Gastroesophageal sphincter (tissue), 4 donors: Measurements from ENCODE around the gene RBM19. TPM values are rescaled to one million over a fixed set of nuclear protein-coding genes. Genes with fewer than 3 reads are reported as not detected.

Experiments
- ATAC-seq: fragments of 150-250 bp; one replicate; pipeline ENCODE4 v1.9.1; 2016; ENCODE audit warnings: mild to moderate bottlenecking, moderate library complexity
- H3K27ac ChIP-seq, 4 donors: fragments of 200-600 bp; sonication (generic) in 3 of 4; 1 replicate in 3 of 4; 2 replicates in 1 of 4; pipeline ENCODE4 v1.5.1; 2016 to 2019
- H3K27me3 ChIP-seq: fragments of 200-600 bp; sonication (generic); one replicate; pipeline ENCODE4 v1.5.1; 2019
- H3K36me3 ChIP-seq, 2 donors: fragments of 200-600 bp; sonication (generic); one replicate each; pipeline ENCODE4 v1.5.1; 2019; ENCODE audit warnings: control low read depth in 1 of 2
- H3K4me1 ChIP-seq, 3 donors: fragments of 200-600 bp; sonication (generic); 1 replicate in 2 of 3; 2 replicates in 1 of 3; pipeline ENCODE4 v1.5.1; 2016 to 2019; ENCODE audit warnings: control low read depth in 2 of 3
- H3K4me3 ChIP-seq, 2 donors: fragments of 200-600 bp; sonication (generic); one replicate each; pipeline ENCODE4 v1.5.1; 2019; ENCODE audit warnings: mild to moderate bottlenecking in 1 of 2, moderate library complexity in 1 of 2
- H3K9me3 ChIP-seq, 3 donors: fragments of 200-600 bp; sonication (generic); one replicate each; pipeline ENCODE4 v1.5.1; 2017 to 2019; ENCODE audit warnings: control low read depth in 2 of 3
- EP300 ChIP-seq: sonication (generic); formaldehyde crosslinking; IDR thresholded peaks from one replicate; pipeline ENCODE4 v1.6.1; 2017; ENCODE audit warnings: antibody characterized with exemption, mild to moderate bottlenecking
- POLR2A ChIP-seq, 2 donors: fragments of 450-650 bp; IDR thresholded peaks; one replicate each; pipeline ENCODE4 v1.6.1; 2017; ENCODE audit warnings: antibody characterized with exemption in 2 of 2, mild to moderate bottlenecking in 2 of 2, moderate library complexity in 1 of 2
- POLR2AphosphoS5 ChIP-seq: sonication (generic); formaldehyde crosslinking; IDR thresholded peaks from one replicate; pipeline ENCODE4 v1.6.1; 2017; ENCODE audit warnings: antibody characterized with exemption
- WGBS, 2 donors: methylation state at CpG; one replicate each; pipeline ENCODE4 v1.1.5; 2018; ENCODE audit warnings: low coverage in 1 of 2; 5-methylcytosine and 5-hydroxymethylcytosine counted together
- total RNA-seq, 4 donors: library from RNA; depleted of rRNA; stranded (reverse); fragments of >200 nt; gene quantifications; one replicate each; pipeline ENCODE4 v1.1.0, GENCODE V29; 2016
- TF ChIP-seq, protein P1 (sequence below), 4 experiments: fragments of 200-600 bp in 2 of 4; fragments of 450-650 bp in 2 of 4; sonication (generic) in 1 of 4; IDR thresholded peaks; one replicate each; pipeline ENCODE4 v1.5.1; 2017 to 2019; ENCODE audit warnings: antibody characterized with exemption in 4 of 4, mild to moderate bottlenecking in 2 of 4, moderate library complexity in 2 of 4

The RBM19 gene
- total RNA-seq, 4 donors from 2014 or later: 24.5 to 45.3 (median 33.9) TPM

DNA sequence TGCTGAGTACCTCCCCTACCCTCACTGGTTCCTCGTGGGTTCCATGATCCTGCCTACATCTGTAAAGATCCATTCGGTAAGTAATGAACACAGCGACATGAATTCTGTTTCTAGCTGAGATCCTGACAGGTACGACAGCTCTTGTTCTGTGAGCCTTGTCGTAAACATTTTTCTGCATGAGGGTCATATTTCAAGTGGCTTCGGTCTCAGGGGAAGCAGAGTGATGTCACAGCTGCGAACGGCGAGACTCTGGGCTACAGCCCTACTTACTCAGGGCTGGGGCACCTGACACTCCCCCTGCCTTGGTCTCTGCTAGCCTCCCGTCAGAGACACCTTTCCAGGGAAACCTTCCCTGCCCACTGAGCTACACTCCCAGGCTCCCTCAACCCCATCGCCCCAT lies 85.8 kb downstream of the RBM19 start:
- no peak for ATAC-seq
- TF ChIP-seq EP300 (no peak), POLR2A (IDR thresholded peaks at IDR 0.05) (no peak)
- TF ChIP-seq, protein P1, sequence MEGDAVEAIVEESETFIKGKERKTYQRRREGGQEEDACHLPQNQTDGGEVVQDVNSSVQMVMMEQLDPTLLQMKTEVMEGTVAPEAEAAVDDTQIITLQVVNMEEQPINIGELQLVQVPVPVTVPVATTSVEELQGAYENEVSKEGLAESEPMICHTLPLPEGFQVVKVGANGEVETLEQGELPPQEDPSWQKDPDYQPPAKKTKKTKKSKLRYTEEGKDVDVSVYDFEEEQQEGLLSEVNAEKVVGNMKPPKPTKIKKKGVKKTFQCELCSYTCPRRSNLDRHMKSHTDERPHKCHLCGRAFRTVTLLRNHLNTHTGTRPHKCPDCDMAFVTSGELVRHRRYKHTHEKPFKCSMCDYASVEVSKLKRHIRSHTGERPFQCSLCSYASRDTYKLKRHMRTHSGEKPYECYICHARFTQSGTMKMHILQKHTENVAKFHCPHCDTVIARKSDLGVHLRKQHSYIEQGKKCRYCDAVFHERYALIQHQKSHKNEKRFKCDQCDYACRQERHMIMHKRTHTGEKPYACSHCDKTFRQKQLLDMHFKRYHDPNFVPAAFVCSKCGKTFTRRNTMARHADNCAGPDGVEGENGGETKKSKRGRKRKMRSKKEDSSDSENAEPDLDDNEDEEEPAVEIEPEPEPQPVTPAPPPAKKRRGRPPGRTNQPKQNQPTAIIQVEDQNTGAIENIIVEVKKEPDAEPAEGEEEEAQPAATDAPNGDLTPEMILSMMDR (IDR thresholded peaks at IDR 0.05): no peak
- H3K27ac ChIP-seq: no peak overlapping the region
- WGBS, 2 donors: 87% methylated on average over 5 to 7 of the region's 11 CpGs
- peaks cover 0 to 56% of the 10 kb centered on the region in 2 donors for H3K36me3 ChIP-seq
- no peaks in the 10 kb centered on the region for H3K9me3 ChIP-seq
- no peak overlapping the region for H3K4me3 ChIP-seq
- no peaks in the 10 kb centered on the region for H3K4me1 ChIP-seq
- no peaks in the 10 kb centered on the region for H3K27me3 ChIP-seq

- WGBS, 2 donors: 83% methylated on average over 2 of the region's 3 CpGs; no CpG with 5 or more reads in 1 of the 2 donors
- no peaks in the 10 kb centered on the region for H3K9me3 ChIP-seq
- no peak overlapping the region for H3K4me3 ChIP-seq
- H3K27ac ChIP-seq: no peak overlapping the region
- TF ChIP-seq POLR2A (IDR thresholded peaks at IDR 0.05): no peak
- TF ChIP-seq, protein P1 (IDR thresholded peaks at IDR 0.05): no peak
- TF ChIP-seq EP300: no peak
- no peak for TF ChIP-seq POLR2AphosphoS5
- no peaks in the 10 kb centered on the region for H3K27me3 ChIP-seq
- ATAC-seq: no peak
- no peaks in the 10 kb centered on the region for H3K4me1 ChIP-seq
- H3K36me3 ChIP-seq: peaks cover 0 to 57% of the 10 kb centered on the region in 2 donors
Observed at GRCh38 chr12:113879658-113880057, 86.5 kb downstream of the RBM19 start.

- no peak for ATAC-seq
- no peaks in the 10 kb centered on the region for H3K27me3 ChIP-seq
- TF ChIP-seq POLR2A (IDR thresholded peaks at IDR 0.05) (no peak), POLR2AphosphoS5 (no peak), EP300 (no peak)
- TF ChIP-seq, protein P1 (IDR thresholded peaks at IDR 0.05): no peak
- WGBS, 2 donors: 94 to 100% methylated on average over 2 to 4 of the region's 5 CpGs
- H3K27ac ChIP-seq: no peak overlapping the region
- no peaks in the 10 kb centered on the region for H3K4me1 ChIP-seq
- no peaks in the 10 kb centered on the region for H3K9me3 ChIP-seq
- H3K36me3 ChIP-seq: peaks cover 0 to 54% of the 10 kb centered on the region in 2 donors
- H3K4me3 ChIP-seq: no peak overlapping the region
Observed at GRCh38 chr12:113877607-113878006, 88.5 kb downstream of the RBM19 start.

GRCh38 chr12:113876160-113876559 lies 90.0 kb downstream of the RBM19 start:
- Histone ChIP-seq H3K4me1 (no peaks in the 10 kb centered on the region), H3K9me3 (no peaks in the 10 kb centered on the region), H3K4me3 (no peak overlapping the region), H3K27ac (no peak overlapping the region), H3K36me3 (peaks cover 0 to 45% of the 10 kb centered on the region in 2 donors), H3K27me3 (no peaks in the 10 kb centered on the region)
- TF ChIP-seq, protein P1 (IDR thresholded peaks at IDR 0.05): no peak
- TF ChIP-seq EP300 (no peak), POLR2AphosphoS5 (no peak), POLR2A (IDR thresholded peaks at IDR 0.05) (no peak)
- WGBS, 2 donors: 90 to 100% methylated on average over 1 to 2 of the region's 2 CpGs
- no peak for ATAC-seq

GRCh38 chr12:113875691-113876090 lies 90.4 kb downstream of the RBM19 start:
- Histone ChIP-seq H3K27me3 (no peaks in the 10 kb centered on the region), H3K27ac (no peak overlapping the region), H3K9me3 (no peaks in the 10 kb centered on the region), H3K4me1 (no peaks in the 10 kb centered on the region), H3K4me3 (no peak overlapping the region), H3K36me3 (peaks cover 0 to 45% of the 10 kb centered on the region in 2 donors)
- 62 to 73% methylated on average over 5 to 10 of the region's 10 CpGs for WGBS, 2 donors
- no peak for TF ChIP-seq POLR2A (IDR thresholded peaks at IDR 0.05)
- no peak for TF ChIP-seq POLR2AphosphoS5
- TF ChIP-seq, protein P1 (IDR thresholded peaks at IDR 0.05): no peak
- no peak for TF ChIP-seq EP300
- no peak for ATAC-seq
